GM12801 (cell line): ENCODE measurements around the gene HGFAC.

Source experiments
- CTCF ChIP-seq: IDR thresholded peaks from one replicate; pipeline ENCODE4 v1.5.1; 2011; ENCODE audit warnings: control low read depth; ENCODE audit not compliant: insufficient read length; ENCODE audit errors: extremely low read depth

Gene HGFAC

GRCh38 chr4:3440011-3440410 lies 1.8 kb upstream of the HGFAC start:
- no peak for TF ChIP-seq CTCF

GRCh38 chr4:3440979-3441500 lies 728 bp upstream of the HGFAC start:
- no peak for TF ChIP-seq CTCF

GRCh38 chr4:3442460-3442958 lies 741 bp downstream of the HGFAC start:
- no peak for TF ChIP-seq CTCF

GRCh38 chr4:3442959-3443749 lies 1.4 kb downstream of the HGFAC start:
- no peak for TF ChIP-seq CTCF

- TF ChIP-seq CTCF: no peak
Observed at GRCh38 chr4:3443750-3444309, 2.1 kb downstream of the HGFAC start.

GRCh38 chr4:3444351-3445110 lies 2.8 kb downstream of the HGFAC start:
- TF ChIP-seq CTCF: no peak
